ENCODE measurements around the gene GIMAP2. TPM values are rescaled to one million over a fixed set of nuclear protein-coding genes. Genes with fewer than 3 reads are reported as not detected.

GIMAP2 gene
- total RNA-seq, 1 donor from 2014 or later: not detected

GRCh38 chr7:150686030-150686631, 625 bp downstream of the GIMAP2 start:
- H3K4me3 ChIP-seq (ENCODE audit: low read depth, low read length): peak overlapping the region; percentile 21
- TF ChIP-seq CTCF (conservative IDR thresholded peaks at IDR 0.05; ENCODE audit: low read depth, low read length): no peak
- no peak for DNase-seq (ENCODE audit: low read depth)

- no peak for TF ChIP-seq CTCF (conservative IDR thresholded peaks at IDR 0.05; ENCODE audit: low read depth, low read length)
- no peak for DNase-seq (ENCODE audit: low read depth)
- no peak overlapping the region for H3K4me3 ChIP-seq (ENCODE audit: low read depth, low read length)
These were observed 3.1 kb downstream of the GIMAP2 start for GRCh38 chr7:150688630-150689029.

GRCh38 chr7:150695654-150696053, 10.1 kb downstream of the GIMAP2 start:
- H3K4me3 ChIP-seq (ENCODE audit: low read depth, low read length): no peak overlapping the region
- DNase-seq (ENCODE audit: low read depth): no peak
- TF ChIP-seq CTCF (conservative IDR thresholded peaks at IDR 0.05; ENCODE audit: low read depth, low read length): no peak

DNA sequence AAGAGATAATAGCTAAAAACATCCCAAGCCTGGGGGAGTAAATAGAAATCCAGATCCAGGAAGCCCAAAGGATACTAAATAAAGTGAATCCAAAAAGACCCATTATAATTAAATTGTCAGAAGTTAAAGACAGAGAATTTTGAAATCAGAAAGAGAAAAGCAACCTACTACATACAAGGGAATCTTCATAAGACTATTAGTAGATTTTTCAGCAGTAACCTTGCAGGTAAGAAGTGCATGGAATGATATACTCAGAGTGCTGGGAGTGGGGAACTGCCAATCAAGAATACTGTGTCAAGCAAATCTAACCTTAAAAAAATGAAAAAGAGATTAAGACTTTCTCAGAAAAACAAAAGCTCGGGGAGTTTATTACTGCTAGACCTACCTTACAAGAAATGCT, 17.7 kb downstream of the GIMAP2 start:
- DNase-seq (ENCODE audit: low read depth): no peak
- H3K4me3 ChIP-seq (ENCODE audit: low read depth, low read length): no peak overlapping the region
- TF ChIP-seq CTCF (conservative IDR thresholded peaks at IDR 0.05; ENCODE audit: low read depth, low read length): no peak

- H3K4me3 ChIP-seq (ENCODE audit: low read depth, low read length): no peak overlapping the region
- DNase-seq (ENCODE audit: low read depth): no peak
- TF ChIP-seq CTCF (conservative IDR thresholded peaks at IDR 0.05; ENCODE audit: low read depth, low read length): no peak
These were observed 29.8 kb downstream of the GIMAP2 start for GRCh38 chr7:150715293-150715692.

DNA sequence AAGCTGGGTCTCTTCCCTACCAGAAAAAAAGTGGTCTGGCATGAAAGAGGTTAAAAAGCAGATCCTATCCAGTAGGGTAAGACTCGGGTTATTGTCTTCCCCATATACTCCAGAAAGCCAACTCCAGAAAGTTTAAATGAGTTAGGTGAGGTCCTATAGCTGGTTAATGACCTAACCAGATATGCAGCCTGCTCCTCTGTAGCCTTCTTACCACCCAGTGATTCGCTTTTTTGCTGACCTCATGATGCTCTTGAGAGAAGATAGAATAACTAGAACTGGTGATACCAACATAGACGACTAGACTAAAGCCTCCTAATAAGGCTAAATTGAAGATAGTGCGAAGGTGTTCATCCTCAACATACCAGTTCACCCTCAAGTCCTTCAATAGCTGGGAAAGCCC, 30.2 kb downstream of the GIMAP2 start:
- DNase-seq (ENCODE audit: low read depth): no peak
- no peak for TF ChIP-seq CTCF (conservative IDR thresholded peaks at IDR 0.05; ENCODE audit: low read depth, low read length)
- H3K4me3 ChIP-seq (ENCODE audit: low read depth, low read length): no peak overlapping the region

GRCh38 chr7:150716368-150716767, 30.9 kb downstream of the GIMAP2 start, which contains the start of gene GIMAP1:
Gene GIMAP1, plus strand, starts transcription at chr7:150716613. Its CDS starts 2,435 bp downstream, at chr7:150719048.
- no peak within 1 kb of the TSS for H3K4me3 ChIP-seq (ENCODE audit: low read depth, low read length)
- no peak for TF ChIP-seq CTCF (conservative IDR thresholded peaks at IDR 0.05; ENCODE audit: low read depth, low read length)
- DNase-seq (ENCODE audit: low read depth): no peak

All from epithelial cell of proximal tubule (primary cell).